H9 (cell line): ENCODE results near the gene GRIA4. TPM values are rescaled to one million over a fixed set of nuclear protein-coding genes. Genes with fewer than 3 reads are reported as not detected.

Experiments
- DNase-seq: peaks from one replicate; pipeline ENCODE4 v3.0.0-alpha.2; 2017
- H2AFZ ChIP-seq: one replicate; pipeline ENCODE4 v1.6.1; 2013; ENCODE audit warnings: mild to moderate bottlenecking, low read length, control low read depth, moderate library complexity
- H2AK5ac ChIP-seq: 2 replicates; pipeline ENCODE4 v1.6.1; 2013; ENCODE audit warnings: low read length, control low read depth, mixed read lengths; ENCODE audit not compliant: insufficient read length
- H2BK120ac ChIP-seq: one replicate; pipeline ENCODE4 v1.6.1; 2013; ENCODE audit warnings: low read depth, mild to moderate bottlenecking, low read length, control low read depth, inconsistent platforms; ENCODE audit not compliant: poor library complexity, severe bottlenecking
- H2BK12ac ChIP-seq: 2 replicates; pipeline ENCODE4 v1.6.1; 2013; ENCODE audit warnings: low read length, control low read depth, mixed read lengths, low read depth; ENCODE audit not compliant: insufficient read length
- H2BK15ac ChIP-seq: 2 replicates; pipeline ENCODE4 v1.6.1; 2013; ENCODE audit warnings: low read depth, low read length, control low read depth
- H2BK20ac ChIP-seq: one replicate; pipeline ENCODE4 v1.6.1; 2013; ENCODE audit warnings: low read depth, mild to moderate bottlenecking, low read length, control low read depth, inconsistent platforms; ENCODE audit not compliant: poor library complexity, severe bottlenecking
- H2BK5ac ChIP-seq: 2 replicates; pipeline ENCODE4 v1.6.1; 2013; ENCODE audit warnings: low read length, control low read depth, mixed read lengths; ENCODE audit not compliant: insufficient read length
- H3K14ac ChIP-seq: 2 replicates; pipeline ENCODE4 v1.6.1; 2013; ENCODE audit warnings: low read length, control low read depth; ENCODE audit not compliant: insufficient read depth
- H3K18ac ChIP-seq: 2 replicates; pipeline ENCODE4 v1.6.1; 2013; ENCODE audit warnings: low read depth, mild to moderate bottlenecking, mixed read lengths, low read length, control low read depth; ENCODE audit not compliant: insufficient read length
- H3K23ac ChIP-seq: 2 replicates; pipeline ENCODE4 v1.6.1; 2013; ENCODE audit warnings: low read length, control low read depth, mixed read lengths, low read depth; ENCODE audit not compliant: insufficient read length
- H3K23me2 ChIP-seq: 2 replicates; pipeline ENCODE4 v1.6.1; 2013; ENCODE audit warnings: low read depth, mild to moderate bottlenecking, mixed read lengths, low read length, control low read depth; ENCODE audit not compliant: insufficient read length, poor library complexity, severe bottlenecking
- H3K27ac ChIP-seq: 2 replicates; pipeline ENCODE4 v1.5.1; 2013; ENCODE audit warnings: low read length, control low read depth, mixed read lengths, low read depth; ENCODE audit not compliant: insufficient read length
- H3K27me3 ChIP-seq: 2 replicates; pipeline ENCODE4 v1.6.1; 2013; ENCODE audit warnings: low read length, control low read depth, inconsistent platforms; ENCODE audit not compliant: insufficient read depth
- H3K4ac ChIP-seq: 2 replicates; pipeline ENCODE4 v1.6.1; 2013; ENCODE audit warnings: low read depth, mild to moderate bottlenecking, control low read depth, inconsistent platforms, low read length, moderate library complexity
- H3K4me1 ChIP-seq: 2 replicates; pipeline ENCODE4 v1.6.1; 2013; ENCODE audit warnings: low read length, control low read depth, inconsistent platforms; ENCODE audit not compliant: insufficient read depth
- H3K4me2 ChIP-seq: 2 replicates; pipeline ENCODE4 v1.6.1; 2013; ENCODE audit warnings: low read length, control low read depth, mixed read lengths; ENCODE audit not compliant: insufficient read length, insufficient read depth
- H3K56ac ChIP-seq: 2 replicates; pipeline ENCODE4 v1.6.1; 2013; ENCODE audit warnings: low read depth, mild to moderate bottlenecking, mixed read lengths, low read length, control low read depth; ENCODE audit not compliant: insufficient read length
- H3K79me1 ChIP-seq: 2 replicates; pipeline ENCODE4 v1.6.1; 2013; ENCODE audit warnings: low read depth, mild to moderate bottlenecking, moderate library complexity, low read length, control low read depth, inconsistent platforms; ENCODE audit not compliant: insufficient read depth, poor library complexity, severe bottlenecking
- H3K79me2 ChIP-seq: 2 replicates; pipeline ENCODE4 v1.6.1; 2013; ENCODE audit warnings: low read length, control low read depth, inconsistent platforms; ENCODE audit not compliant: insufficient read depth
- H3K9ac ChIP-seq: 2 replicates; pipeline ENCODE4 v1.6.1; 2013; ENCODE audit warnings: low read length, control low read depth, mixed read lengths; ENCODE audit not compliant: insufficient read length; ENCODE audit errors: extremely low read depth
- H3K9me3 ChIP-seq: one replicate; pipeline ENCODE4 v1.6.1; 2013; ENCODE audit warnings: low read depth, low read length, inconsistent platforms; ENCODE audit not compliant: control insufficient read depth
- H3T11ph ChIP-seq: one replicate; pipeline ENCODE4 v1.6.1; 2013; ENCODE audit warnings: mild to moderate bottlenecking, low read length, control low read depth, inconsistent platforms
- H4K20me1 ChIP-seq: one replicate; pipeline ENCODE4 v1.6.1; 2013; ENCODE audit not compliant: control insufficient read depth, insufficient read length, insufficient read depth
- H4K5ac ChIP-seq: 2 replicates; pipeline ENCODE4 v1.6.1; 2013; ENCODE audit warnings: low read depth, mild to moderate bottlenecking, mixed read lengths, low read length, control low read depth; ENCODE audit not compliant: insufficient read length
- H4K8ac ChIP-seq: replicated peaks from 2 replicates; pipeline ENCODE4 v1.6.1; 2013; ENCODE audit warnings: low read length, control low read depth, mixed read lengths, low read depth; ENCODE audit not compliant: insufficient read length
- H4K91ac ChIP-seq: 2 replicates; pipeline ENCODE4 v1.6.1; 2013; ENCODE audit warnings: low read depth, mild to moderate bottlenecking, moderate library complexity, mixed read lengths, low read length, control low read depth; ENCODE audit not compliant: insufficient read length
- H3K27ac Mint-ChIP-seq, 3 experiments: 2 replicates in 2 of 3; 3 replicates in 1 of 3; pipeline ENCODE4 v1.8.0; 2020 to 2021; ENCODE audit warnings: mixed read lengths in 3 of 3, mild to moderate bottlenecking in 1 of 3, moderate library complexity in 1 of 3
- H3K27me3 Mint-ChIP-seq: 2 replicates; pipeline ENCODE4 v1.8.0; 2021; ENCODE audit warnings: low read depth, mild to moderate bottlenecking, moderate library complexity, mixed read lengths
- H3K36me3 Mint-ChIP-seq, 3 experiments: 2 replicates in 2 of 3; 3 replicates in 1 of 3; pipeline ENCODE4 v1.8.0; 2020 to 2021; ENCODE audit warnings: low read depth in 3 of 3, mixed read lengths in 3 of 3; ENCODE audit not compliant: insufficient read depth in 1 of 3
- H3K4me1 Mint-ChIP-seq, 2 experiments: 2 replicates each; pipeline ENCODE4 v1.8.0; 2020; ENCODE audit warnings: mixed read lengths in 2 of 2
- H3K4me3 Mint-ChIP-seq, 2 experiments: 2 replicates in 1 of 2; 3 replicates in 1 of 2; pipeline ENCODE4 v1.8.0; 2020 to 2021; ENCODE audit warnings: mild to moderate bottlenecking in 2 of 2, mixed read lengths in 2 of 2, moderate library complexity in 1 of 2
- H3K9me3 Mint-ChIP-seq, 2 experiments: 2 replicates in 1 of 2; 3 replicates in 1 of 2; pipeline ENCODE4 v1.8.0; 2020; ENCODE audit warnings: mild to moderate bottlenecking in 2 of 2, mixed read lengths in 2 of 2, moderate library complexity in 1 of 2
- WGBS: extraction: QIAGEN DNeasy Blood & Tissue Kit; methylation state at CpG from one replicate; pipeline ENCODE4 v1.1.7; 2013; ENCODE audit warnings: missing lambda C conversion rate, low lambda C conversion rate, mixed read lengths; ENCODE audit not compliant: insufficient read length; ENCODE audit errors: extremely low coverage; 5-methylcytosine and 5-hydroxymethylcytosine counted together
- total RNA-seq: library from RNA; stranded (reverse); gene quantifications from 2 replicates; pipeline ENCODE4 v1.2.1, GENCODE V29; 2021
- TF ChIP-seq, protein P1 (sequence below): fragments of 200-600 bp; sonication (generic); conservative IDR thresholded peaks from 3 replicates; pipeline ENCODE4 v1.8.0; 2021; ENCODE audit warnings: antibody characterized with exemption, mild to moderate bottlenecking

Gene GRIA4
- total RNA-seq, 1 experiment from 2014 or later = 0.83 TPM

- H2BK12ac ChIP-seq = no peak overlapping the region
- H3K79me1 ChIP-seq = no peaks in the 10 kb centered on the region
- no peak overlapping the region for H3K18ac ChIP-seq
- no peak overlapping the region for H2BK120ac ChIP-seq
- H4K91ac ChIP-seq = no peak overlapping the region
- no peak overlapping the region for H2BK15ac ChIP-seq
- no peak overlapping the region for H3K56ac ChIP-seq
- H3K27me3 ChIP-seq = no peaks in the 10 kb centered on the region
- H3K23me2 ChIP-seq = no peaks in the 10 kb centered on the region
- Mint-ChIP-seq H3K27me3 (no peaks in the 10 kb centered on the region), H3K36me3 (0 out of 7 replicates have a peak, but pooled peaks cover 0 to 2% (median 0%) of the 10 kb centered on the region in 3 experiments), H3K9me3 (no peaks in the 10 kb centered on the region; a peak in 1 of 5 replicates), H3K4me1 (no peaks in the 10 kb centered on the region), H3K27ac (no peak overlapping the region), H3K4me3 (no peak overlapping the region)
- no peak overlapping the region for H3K9ac ChIP-seq
- H3K27ac ChIP-seq = no peak overlapping the region
- H2BK20ac ChIP-seq = no peak overlapping the region
- H3K9me3 ChIP-seq = no peaks in the 10 kb centered on the region
- no peak overlapping the region for H3K4me2 ChIP-seq
- TF ChIP-seq, protein P1, sequence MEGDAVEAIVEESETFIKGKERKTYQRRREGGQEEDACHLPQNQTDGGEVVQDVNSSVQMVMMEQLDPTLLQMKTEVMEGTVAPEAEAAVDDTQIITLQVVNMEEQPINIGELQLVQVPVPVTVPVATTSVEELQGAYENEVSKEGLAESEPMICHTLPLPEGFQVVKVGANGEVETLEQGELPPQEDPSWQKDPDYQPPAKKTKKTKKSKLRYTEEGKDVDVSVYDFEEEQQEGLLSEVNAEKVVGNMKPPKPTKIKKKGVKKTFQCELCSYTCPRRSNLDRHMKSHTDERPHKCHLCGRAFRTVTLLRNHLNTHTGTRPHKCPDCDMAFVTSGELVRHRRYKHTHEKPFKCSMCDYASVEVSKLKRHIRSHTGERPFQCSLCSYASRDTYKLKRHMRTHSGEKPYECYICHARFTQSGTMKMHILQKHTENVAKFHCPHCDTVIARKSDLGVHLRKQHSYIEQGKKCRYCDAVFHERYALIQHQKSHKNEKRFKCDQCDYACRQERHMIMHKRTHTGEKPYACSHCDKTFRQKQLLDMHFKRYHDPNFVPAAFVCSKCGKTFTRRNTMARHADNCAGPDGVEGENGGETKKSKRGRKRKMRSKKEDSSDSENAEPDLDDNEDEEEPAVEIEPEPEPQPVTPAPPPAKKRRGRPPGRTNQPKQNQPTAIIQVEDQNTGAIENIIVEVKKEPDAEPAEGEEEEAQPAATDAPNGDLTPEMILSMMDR = no peak
- no peak overlapping the region for H2AFZ ChIP-seq
- H3T11ph ChIP-seq = no peak overlapping the region
- H3K14ac ChIP-seq = no peak overlapping the region
- no peak overlapping the region for H4K8ac ChIP-seq
- WGBS = no CpG with 5 or more reads among the region's 4 CpGs
- H2BK5ac ChIP-seq = no peak overlapping the region
- no peak overlapping the region for H4K5ac ChIP-seq
- no peak overlapping the region for H2AK5ac ChIP-seq
- no peaks in the 10 kb centered on the region for H4K20me1 ChIP-seq
- no peak overlapping the region for H3K23ac ChIP-seq
- 0 out of 2 replicates have a peak, but pooled peaks cover 2% of the 10 kb centered on the region for H3K4me1 ChIP-seq
- H3K79me2 ChIP-seq = no peaks in the 10 kb centered on the region
- H3K4ac ChIP-seq = no peak overlapping the region
- DNase-seq = no peak
These were observed 230.5 kb downstream of the GRIA4 start for GRCh38 chr11:105840391-105840790.
